Suprapubic skin (tissue), 4 donors: Measurements from ENCODE around the gene PVRIG.

Experiments
- POLR2A ChIP-seq, 2 donors: fragments of 450-650 bp; IDR thresholded peaks; one replicate each; pipeline ENCODE4 v1.6.1; 2017; ENCODE audit warnings: antibody characterized with exemption in 2 of 2, mild to moderate bottlenecking in 2 of 2, moderate library complexity in 2 of 2
- POLR2AphosphoS5 ChIP-seq, 3 donors: sonication (generic); formaldehyde crosslinking; IDR thresholded peaks; one replicate each; pipeline ENCODE4 v1.6.1; 2017; ENCODE audit warnings: antibody characterized with exemption in 3 of 3
- TF ChIP-seq, protein P1 (sequence below), 2 donors: fragments of 200-600 bp in 1 of 2; fragments of 450-650 bp in 1 of 2; sonication (generic) in 1 of 2; IDR thresholded peaks; one replicate each; pipeline ENCODE4 v1.5.1; 2016 to 2019; ENCODE audit warnings: antibody characterized with exemption in 2 of 2, mild to moderate bottlenecking in 1 of 2, moderate library complexity in 1 of 2

DNA sequence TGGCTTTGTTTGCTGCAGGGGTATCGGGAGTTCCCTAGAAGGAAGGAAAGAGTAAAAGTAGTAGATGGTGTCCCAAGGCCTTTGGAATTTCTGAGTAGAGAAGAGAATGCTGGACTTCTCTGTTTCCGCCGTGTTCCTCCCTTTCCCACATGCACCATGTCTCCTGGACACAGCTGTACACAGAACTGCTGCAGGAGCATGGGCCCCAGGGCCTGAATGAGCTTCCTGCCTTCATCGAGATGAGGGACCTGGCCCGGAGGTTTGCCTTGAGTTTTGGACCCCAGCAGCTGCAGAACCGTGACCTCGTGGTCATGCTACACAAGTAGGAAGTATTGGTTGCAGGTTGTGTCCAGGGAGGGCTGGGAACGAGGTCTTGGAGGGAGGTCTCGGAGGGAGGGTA, 15.3 kb upstream of the PVRIG start:
- TF ChIP-seq, protein P1, sequence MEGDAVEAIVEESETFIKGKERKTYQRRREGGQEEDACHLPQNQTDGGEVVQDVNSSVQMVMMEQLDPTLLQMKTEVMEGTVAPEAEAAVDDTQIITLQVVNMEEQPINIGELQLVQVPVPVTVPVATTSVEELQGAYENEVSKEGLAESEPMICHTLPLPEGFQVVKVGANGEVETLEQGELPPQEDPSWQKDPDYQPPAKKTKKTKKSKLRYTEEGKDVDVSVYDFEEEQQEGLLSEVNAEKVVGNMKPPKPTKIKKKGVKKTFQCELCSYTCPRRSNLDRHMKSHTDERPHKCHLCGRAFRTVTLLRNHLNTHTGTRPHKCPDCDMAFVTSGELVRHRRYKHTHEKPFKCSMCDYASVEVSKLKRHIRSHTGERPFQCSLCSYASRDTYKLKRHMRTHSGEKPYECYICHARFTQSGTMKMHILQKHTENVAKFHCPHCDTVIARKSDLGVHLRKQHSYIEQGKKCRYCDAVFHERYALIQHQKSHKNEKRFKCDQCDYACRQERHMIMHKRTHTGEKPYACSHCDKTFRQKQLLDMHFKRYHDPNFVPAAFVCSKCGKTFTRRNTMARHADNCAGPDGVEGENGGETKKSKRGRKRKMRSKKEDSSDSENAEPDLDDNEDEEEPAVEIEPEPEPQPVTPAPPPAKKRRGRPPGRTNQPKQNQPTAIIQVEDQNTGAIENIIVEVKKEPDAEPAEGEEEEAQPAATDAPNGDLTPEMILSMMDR (IDR thresholded peaks at IDR 0.05), result no peak
- TF ChIP-seq POLR2AphosphoS5 (IDR thresholded peaks at IDR 0.05) (no peak), POLR2A (IDR thresholded peaks at IDR 0.05) (no peak)
